H1 (cell line): ENCODE results near the gene THEMIS. TPM values are rescaled to one million over a fixed set of nuclear protein-coding genes. Genes with fewer than 3 reads are reported as not detected.

Experiments
- EP300 ChIP-seq, 2 experiments: IDR thresholded peaks; 1 replicate in 1 of 2; 2 replicates in 1 of 2; pipeline ENCODE4 v1.6.1; 2011 to 2012; ENCODE audit warnings: low read depth in 2 of 2, low read length in 2 of 2, mild to moderate bottlenecking in 2 of 2, borderline replicate concordance in 1 of 2, inconsistent platforms in 1 of 2, moderate library complexity in 1 of 2
- polyA plus RNA-seq, 7 experiments: library from polyadenylated mRNA; depleted of rRNA in 3 of 7; stranded (reverse) in 5 of 7; unstranded in 2 of 7; fragments of >200 nt in 5 of 7; fragments of 200-250 nt in 2 of 7; gene quantifications; 1 replicate in 5 of 7; 2 replicates in 1 of 7; 4 replicates in 1 of 7; pipeline versions ENCODE4 v1.2.1 to v1.2.3, GENCODE V29; 2011 to 2013; ENCODE audit warnings: missing spikeins in 2 of 7, mixed read lengths in 2 of 7
- total RNA-seq: library from RNA; stranded (reverse); fragmentation: NEBNext Ultra II Directional; extraction: Animal tissue kit (Norgen Biotek cat#: 25700); gene quantifications from 2 replicates; pipeline ENCODE4 v1.2.1, GENCODE V29; 2021

The THEMIS gene
- total and polyA plus RNA-seq, 2 of the 8 experiments (the other 6 are each of a cell fraction or from before 2014, with no cell fraction given), result not detected

GRCh38 chr6:127818149-127818548, 82.7 kb downstream of the THEMIS start (continued):
- TF ChIP-seq EP300 (IDR thresholded peaks at IDR 0.05; ENCODE audit: borderline replicate concordance in 1 of 2, low read depth in 2 of 2, low read length in 2 of 2), result no peak
